A549 (cell line): ENCODE data around the gene OR1L1. TPM values are rescaled to one million over a fixed set of nuclear protein-coding genes. Genes with fewer than 3 reads are reported as not detected.
A peak's percentile ranks its signal among the peaks of the same experiment; 100 is the strongest.

Experiments used
- ATAC-seq, 2 experiments: fragments of 200-7000 bp in 1 of 2; fragments of >200 bp in 1 of 2; cut with Nextera tagmentation in 1 of 2; cut with Tn5 transposase in 1 of 2; 3 replicates each; pipeline versions ENCODE4 v1.8.0 to v1.9.1; 2018 to 2020; ENCODE audit warnings: mild to moderate bottlenecking in 1 of 2, moderate library complexity in 1 of 2
- CTCF ChIA-PET: fragments of 300-600 bp; sonication (Branson Sonifier 250); formaldehyde crosslinking; extraction: SDS; loops from one replicate; lab custom pipeline; 2021; ENCODE audit warnings: antibody characterized with exemption, inconsistent platforms; lab: Yijun Ruan, JAX
- POLR2A ChIA-PET: fragments of 350-600 bp; formaldehyde crosslinking; extraction: SDS; loops from one replicate; lab custom pipeline; 2021; ENCODE audit warnings: antibody characterized with exemption, inconsistent platforms; lab: Yijun Ruan, JAX
- DNase-seq, 2 experiments: peaks; one replicate each; pipeline versions ENCODE4 v3.0.0 to v3.0.0-alpha.2; 2011 to 2016; ENCODE audit warnings: low read depth in 1 of 2, low spot score in 1 of 2
- FAIRE-seq: peaks from 2 replicates; lab custom pipeline; 2011; peaks lifted over from hg19 to GRCh38; lab: Jason Lieb, UNC
- H3K27ac ChIP-seq, 2 experiments: fragments of >200 bp; sonication (Bioruptor Twin); formaldehyde crosslinking; 3 replicates each; pipeline ENCODE4 v1.5.1; 2016 to 2017
- H3K4me1 ChIP-seq: fragments of >200 bp; sonication (Bioruptor Twin); formaldehyde crosslinking; 3 replicates; pipeline ENCODE4 v1.6.1; 2016
- H3K4me2 ChIP-seq: fragments of >200 bp; sonication (Bioruptor Twin); formaldehyde crosslinking; 3 replicates; pipeline ENCODE4 v1.6.1; 2016
- H3K4me3 ChIP-seq: fragments of >200 bp; sonication (Bioruptor Twin); formaldehyde crosslinking; 3 replicates; pipeline ENCODE4 v1.5.1; 2016
- H3K9me3 ChIP-seq: fragments of >200 bp; sonication (Bioruptor Twin); formaldehyde crosslinking; 3 replicates; pipeline ENCODE4 v1.6.1; 2016
- BCL3 ChIP-seq: fragments of >200 bp; sonication (Bioruptor Twin); formaldehyde crosslinking; IDR thresholded peaks from 3 replicates; pipeline ENCODE4 v1.6.1; 2016
- BHLHE40 ChIP-seq: IDR thresholded peaks from 2 replicates; pipeline ENCODE4 v1.6.1; 2012; ENCODE audit warnings: low read depth, low read length, inconsistent platforms
- CBX2 ChIP-seq: fragments of 200-600 bp; sonication (generic); IDR thresholded peaks from 2 replicates; pipeline ENCODE4 v1.6.1; 2016; ENCODE audit warnings: low read depth, mild to moderate bottlenecking, borderline replicate concordance
- CHD2 ChIP-seq: fragments of 150-350 bp; IDR thresholded peaks from 2 replicates; pipeline ENCODE4 v1.6.1; 2014; ENCODE audit warnings: low read length; ENCODE audit not compliant: partially characterized antibody
- EHF ChIP-seq: fragments of 250-450 bp; sonication (Bioruptor Pico); IDR thresholded peaks from 2 replicates; pipeline ENCODE4 v1.5.0; 2020; ENCODE audit warnings: mild to moderate bottlenecking
- EHMT2 ChIP-seq: fragments of 200-600 bp; sonication (generic); IDR thresholded peaks from 2 replicates; pipeline ENCODE4 v1.6.1; 2016; ENCODE audit warnings: antibody characterized with exemption, low read depth, mild to moderate bottlenecking, moderate library complexity
- ELK1 ChIP-seq: fragments of 150-350 bp; IDR thresholded peaks from 2 replicates; pipeline ENCODE4 v1.6.1; 2014; ENCODE audit warnings: low read depth, mild to moderate bottlenecking, low read length
- FOSB ChIP-seq: fragments of 250-450 bp; sonication (Bioruptor Pico); IDR thresholded peaks from 2 replicates; pipeline ENCODE4 v1.5.0; 2020; ENCODE audit warnings: mild to moderate bottlenecking, moderate library complexity
- FOSL2 ChIP-seq, 2 experiments: fragments of 450-650 bp in 1 of 2; fragments of >200 bp in 1 of 2; sonication (Bioruptor Twin) in 1 of 2; formaldehyde crosslinking; IDR thresholded peaks; 2 replicates each; pipeline versions ENCODE4 v1.5.0 to v1.6.1; 2016 to 2020; ENCODE audit warnings: mild to moderate bottlenecking in 1 of 2, moderate library complexity in 1 of 2
- HEYL ChIP-seq: fragments of 250-450 bp; sonication (Bioruptor Pico); IDR thresholded peaks from 2 replicates; pipeline ENCODE4 v1.8.0; 2021; ENCODE audit warnings: mild to moderate bottlenecking, moderate library complexity
- HOXB13 ChIP-seq: fragments of 250-450 bp; sonication (Bioruptor Pico); IDR thresholded peaks from 2 replicates; pipeline ENCODE4 v1.5.0; 2020; ENCODE audit warnings: low read depth, mild to moderate bottlenecking, moderate library complexity
- HOXB5 ChIP-seq: fragments of 250-450 bp; sonication (Bioruptor Pico); IDR thresholded peaks from 2 replicates; pipeline ENCODE4 v1.5.0; 2020; ENCODE audit warnings: mild to moderate bottlenecking, moderate library complexity
- KDM5A ChIP-seq: fragments of 200-600 bp; sonication (generic); IDR thresholded peaks from 2 replicates; pipeline ENCODE4 v1.6.1; 2016; ENCODE audit warnings: antibody characterized with exemption, mild to moderate bottlenecking
- MYC ChIP-seq: IDR thresholded peaks from 2 replicates; pipeline ENCODE4 v1.6.1; 2012; ENCODE audit warnings: mild to moderate bottlenecking, inconsistent platforms, low read length, improper control_type of control experiment, borderline replicate concordance
- PBX3 ChIP-seq: IDR thresholded peaks from 2 replicates; pipeline ENCODE4 v1.6.1; 2012
- RARB ChIP-seq: fragments of 250-450 bp; sonication (Bioruptor Pico); IDR thresholded peaks from 2 replicates; pipeline ENCODE4 v1.8.0; 2021; ENCODE audit warnings: mild to moderate bottlenecking, moderate library complexity
- ZC3H11A ChIP-seq: fragments of 450-650 bp; IDR thresholded peaks from 2 replicates; pipeline ENCODE4 v1.6.1; 2014; ENCODE audit warnings: antibody characterized with exemption, mild to moderate bottlenecking
- ZNF302 ChIP-seq: fragments of 250-450 bp; sonication (Bioruptor Pico); IDR thresholded peaks from 2 replicates; pipeline ENCODE4 v1.9.0; 2021; ENCODE audit warnings: inconsistent platforms, mild to moderate bottlenecking, moderate library complexity
- ZSCAN20 ChIP-seq: fragments of 250-450 bp; sonication (Bioruptor Pico); IDR thresholded peaks from 2 replicates; pipeline ENCODE4 v1.8.0; 2022; ENCODE audit warnings: mild to moderate bottlenecking, moderate library complexity
- WGBS: methylation state at CpG from one replicate; pipeline ENCODE4 v1.1.6; 2017; ENCODE audit errors: missing lambda C conversion rate; 5-methylcytosine and 5-hydroxymethylcytosine counted together
- polyA plus RNA-seq, 4 experiments: library from polyadenylated mRNA; depleted of rRNA in 3 of 4; stranded (reverse); fragments of >200 nt; fragmentation: RNase III in 1 of 4; extraction: RNeasy Plus Mini Kit Qiagen cat#74134 plus additional on column Dnase treatment in 1 of 4; gene quantifications; 2 replicates in 3 of 4; 3 replicates in 1 of 4; pipeline ENCODE4 v1.2.3, GENCODE V29; 2011 to 2017

Gene OR1L1
- polyA plus RNA-seq, 2 of the 4 experiments (the other 2 are of a cell fraction): not detected

GRCh38 chr9:122672481-122672880 lies 11.0 kb downstream of the OR1L1 start:
- ChIA-PET CTCF (no interaction called here), POLR2A (no interaction called here)
- FAIRE-seq (no peak), ATAC-seq (no peak), DNase-seq (no peak)
- H3K9me3 ChIP-seq: peaks cover 7% of the 10 kb centered on the region
- no peaks in the 10 kb centered on the region for H3K4me1 ChIP-seq
- 0% methylated on average over 2 of the region's 2 CpGs for WGBS
- no peak overlapping the region for H3K27ac ChIP-seq
- H3K4me2 ChIP-seq: no peak overlapping the region
- no peak for TF ChIP-seq HOXB13 (CRISPR knock-in tag)
- TF ChIP-seq ZSCAN20 (CRISPR knock-in tag): no peak
- TF ChIP-seq EHMT2: no peak
- TF ChIP-seq CHD2: no peak
- TF ChIP-seq RARB: no peak
- TF ChIP-seq BCL3: no peak
- TF ChIP-seq ZC3H11A: no peak
- TF ChIP-seq PBX3: no peak
- no peak for TF ChIP-seq MYC
- TF ChIP-seq BHLHE40: no peak
- TF ChIP-seq EHF (CRISPR knock-in tag): no peak
- H3K4me3 ChIP-seq: no peak overlapping the region

DNA sequence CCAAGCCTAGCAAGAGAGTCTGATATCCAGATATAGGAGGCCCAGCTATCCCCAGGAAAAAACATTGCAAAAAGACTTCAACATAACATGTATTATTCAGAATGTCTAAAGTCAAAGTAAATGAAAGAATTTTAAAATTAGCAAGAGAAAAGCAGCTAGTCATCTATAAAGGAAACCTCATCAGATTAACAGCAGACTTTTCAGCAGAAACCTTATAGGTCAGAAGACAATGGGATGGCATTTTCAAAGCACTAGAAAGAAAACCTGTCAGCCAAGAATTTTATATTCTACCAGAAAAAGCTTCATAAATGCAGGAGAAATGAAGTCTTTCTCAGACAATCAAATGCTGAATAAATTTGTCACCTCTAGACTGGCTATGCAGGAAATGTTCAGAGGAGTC lies 23.3 kb downstream of the OR1L1 start:
- no peak overlapping the region for H3K4me2 ChIP-seq
- POLR2A ChIA-PET: no interaction called here
- H3K27ac ChIP-seq: no peak overlapping the region
- no peak for TF ChIP-seq HOXB5 (CRISPR knock-in tag)
- no peak for TF ChIP-seq KDM5A
- TF ChIP-seq ELK1: no peak
- no peak for TF ChIP-seq ZNF302
- no peak for TF ChIP-seq ZC3H11A
- TF ChIP-seq FOSB (CRISPR knock-in tag): no peak
- TF ChIP-seq CBX2: no peak
- no peaks in the 10 kb centered on the region for H3K4me1 ChIP-seq
- H3K9me3 ChIP-seq: peaks cover 2% of the 10 kb centered on the region; the same call in 2 of the 3 replicates
- CTCF ChIA-PET: no interaction called here
- no peak for ATAC-seq
- DNase-seq: no peak
- no peak for FAIRE-seq
- no peak overlapping the region for H3K4me3 ChIP-seq

- ATAC-seq (no peak), DNase-seq (no peak), FAIRE-seq (no peak)
- H3K4me3 ChIP-seq: no peak overlapping the region
- 93% methylated on average over 1 of the region's 1 CpG for WGBS
- H3K4me2 ChIP-seq: no peak overlapping the region
- no peaks in the 10 kb centered on the region for H3K9me3 ChIP-seq
- CTCF ChIA-PET: no interaction called here
- TF ChIP-seq HEYL (no peak), FOSL2 (IDR thresholded peaks at IDR 0.05) (no peak), FOSL2 (CRISPR knock-in tag; IDR thresholded peaks at IDR 0.05) (peak; percentile 35; the same call in 1 of the 2 replicates)
- TF ChIP-seq, all 56 proteins: peak for 1
- POLR2A ChIA-PET: no interaction called here
- Histone ChIP-seq H3K4me1 (no peaks in the 10 kb centered on the region), H3K27ac (no peak overlapping the region)
These were observed 34.2 kb downstream of the OR1L1 start for GRCh38 chr9:122695696-122696095.

Other genes with a start within 250 kb of the OR1L1 start
- not detected in 2 replicates for gene OR1J1, start 183.8 kb upstream of the OR1L1 start, polyA plus RNA-seq (2011; rRNA removed)
- gene OR1J1, start 183.8 kb upstream of the OR1L1 start, polyA plus RNA-seq (2017; fragmentation: RNase III; extraction: RNeasy Plus Mini Kit Qiagen cat#74134 plus additional on column Dnase treatment): not detected in 3 replicates
- gene OR1J2, start 150.9 kb upstream of the OR1L1 start, polyA plus RNA-seq (2011; rRNA removed): 0.17 and 0.21 TPM in 2 replicates
- 0.09 to 0.21 TPM in 2 of 3 replicates, not detected in the other for gene OR1J2, start 150.9 kb upstream of the OR1L1 start, polyA plus RNA-seq (2017; fragmentation: RNase III; extraction: RNeasy Plus Mini Kit Qiagen cat#74134 plus additional on column Dnase treatment)
- gene OR1J4, start 142.6 kb upstream of the OR1L1 start, polyA plus RNA-seq (2011; rRNA removed): 0.23 and 0.30 TPM in 2 replicates
- gene OR1J4, start 142.6 kb upstream of the OR1L1 start, polyA plus RNA-seq (2017; fragmentation: RNase III; extraction: RNeasy Plus Mini Kit Qiagen cat#74134 plus additional on column Dnase treatment): 0.17 TPM in 1 of 3 replicates, not detected in the others
- not detected in 2 replicates for gene OR1N1, start 134.4 kb upstream of the OR1L1 start, polyA plus RNA-seq (2011; rRNA removed)
- not detected in 3 replicates for gene OR1N1, start 134.4 kb upstream of the OR1L1 start, polyA plus RNA-seq (2017; fragmentation: RNase III; extraction: RNeasy Plus Mini Kit Qiagen cat#74134 plus additional on column Dnase treatment)
- gene OR1N2, start 108.6 kb upstream of the OR1L1 start, polyA plus RNA-seq (2011; rRNA removed): not detected in 2 replicates
- gene OR1N2, start 108.6 kb upstream of the OR1L1 start, polyA plus RNA-seq (2017; fragmentation: RNase III; extraction: RNeasy Plus Mini Kit Qiagen cat#74134 plus additional on column Dnase treatment): not detected in 3 replicates
- 0.05 TPM in 2 replicates for gene OR1L8, start 78.3 kb upstream of the OR1L1 start, polyA plus RNA-seq (2011; rRNA removed)
- gene OR1L8, start 78.3 kb upstream of the OR1L1 start, polyA plus RNA-seq (2017; fragmentation: RNase III; extraction: RNeasy Plus Mini Kit Qiagen cat#74134 plus additional on column Dnase treatment): not detected in 3 replicates
- gene OR1Q1, start 47.0 kb upstream of the OR1L1 start, polyA plus RNA-seq (2011; rRNA removed): 0.28 and 0.50 TPM in 2 replicates
- 0.10 to 0.11 TPM in 2 of 3 replicates, not detected in the other for gene OR1Q1, start 47.0 kb upstream of the OR1L1 start, polyA plus RNA-seq (2017; fragmentation: RNase III; extraction: RNeasy Plus Mini Kit Qiagen cat#74134 plus additional on column Dnase treatment)
- not detected in 2 replicates for gene OR1B1, start 4.1 kb upstream of the OR1L1 start, polyA plus RNA-seq (2011; rRNA removed)
- gene OR1B1, start 4.1 kb upstream of the OR1L1 start, polyA plus RNA-seq (2017; fragmentation: RNase III; extraction: RNeasy Plus Mini Kit Qiagen cat#74134 plus additional on column Dnase treatment): not detected in 3 replicates
- gene OR1L3, start 13.4 kb downstream of the OR1L1 start, polyA plus RNA-seq (2011; rRNA removed): not detected in 2 replicates
- not detected in 3 replicates for gene OR1L3, start 13.4 kb downstream of the OR1L1 start, polyA plus RNA-seq (2017; fragmentation: RNase III; extraction: RNeasy Plus Mini Kit Qiagen cat#74134 plus additional on column Dnase treatment)
- gene OR1L4, start 62.3 kb downstream of the OR1L1 start, polyA plus RNA-seq (2011; rRNA removed): not detected in 2 replicates
- not detected in 3 replicates for gene OR1L4, start 62.3 kb downstream of the OR1L1 start, polyA plus RNA-seq (2017; fragmentation: RNase III; extraction: RNeasy Plus Mini Kit Qiagen cat#74134 plus additional on column Dnase treatment)
- gene OR1L6, start 80.6 kb downstream of the OR1L1 start, polyA plus RNA-seq (2011; rRNA removed): not detected in 2 replicates
- gene OR1L6, start 80.6 kb downstream of the OR1L1 start, polyA plus RNA-seq (2017; fragmentation: RNase III; extraction: RNeasy Plus Mini Kit Qiagen cat#74134 plus additional on column Dnase treatment): not detected in 3 replicates
- not detected in 2 replicates for gene OR5C1, start 127.2 kb downstream of the OR1L1 start, polyA plus RNA-seq (2011; rRNA removed)
- not detected in 3 replicates for gene OR5C1, start 127.2 kb downstream of the OR1L1 start, polyA plus RNA-seq (2017; fragmentation: RNase III; extraction: RNeasy Plus Mini Kit Qiagen cat#74134 plus additional on column Dnase treatment)
- not detected in 2 replicates for gene OR1K1, start 138.4 kb downstream of the OR1L1 start, polyA plus RNA-seq (2011; rRNA removed)
- gene OR1K1, start 138.4 kb downstream of the OR1L1 start, polyA plus RNA-seq (2017; fragmentation: RNase III; extraction: RNeasy Plus Mini Kit Qiagen cat#74134 plus additional on column Dnase treatment): not detected in 3 replicates
- 14.2 and 18.8 TPM in 2 replicates for gene PDCL, start 166.9 kb downstream of the OR1L1 start, polyA plus RNA-seq (2011; rRNA removed)
- 21.1 to 28.1 TPM (median 25.8 TPM) in 3 replicates for gene PDCL, start 166.9 kb downstream of the OR1L1 start, polyA plus RNA-seq (2017; fragmentation: RNase III; extraction: RNeasy Plus Mini Kit Qiagen cat#74134 plus additional on column Dnase treatment)
- gene RC3H2, start 243.6 kb downstream of the OR1L1 start, polyA plus RNA-seq (2011; rRNA removed): 42.5 and 43.6 TPM in 2 replicates
- 15.1 to 16.1 TPM (median 15.7 TPM) in 3 replicates for gene RC3H2, start 243.6 kb downstream of the OR1L1 start, polyA plus RNA-seq (2017; fragmentation: RNase III; extraction: RNeasy Plus Mini Kit Qiagen cat#74134 plus additional on column Dnase treatment)